Stimulated activated CD4-positive, alpha-beta T cell treated with anti-CD3 and anti-CD28 coated beads, Interleukin-15, amount 100 ng/mL, for 1 hour (primary cell): ENCODE data around the gene JARID2.
"Not testable (repeated sequence)": the region's sequence is repeated elsewhere in the genome, so short reads cannot be mapped to it uniquely, and the experiment has no call there.

Source experiments
- DNase-seq, 2 donors: peaks; one replicate each; pipeline ENCODE4 v3.0.0-alpha.2; 2020; ENCODE audit warnings: low read depth in 1 of 2, low spot score in 1 of 2

The JARID2 gene

DNA sequence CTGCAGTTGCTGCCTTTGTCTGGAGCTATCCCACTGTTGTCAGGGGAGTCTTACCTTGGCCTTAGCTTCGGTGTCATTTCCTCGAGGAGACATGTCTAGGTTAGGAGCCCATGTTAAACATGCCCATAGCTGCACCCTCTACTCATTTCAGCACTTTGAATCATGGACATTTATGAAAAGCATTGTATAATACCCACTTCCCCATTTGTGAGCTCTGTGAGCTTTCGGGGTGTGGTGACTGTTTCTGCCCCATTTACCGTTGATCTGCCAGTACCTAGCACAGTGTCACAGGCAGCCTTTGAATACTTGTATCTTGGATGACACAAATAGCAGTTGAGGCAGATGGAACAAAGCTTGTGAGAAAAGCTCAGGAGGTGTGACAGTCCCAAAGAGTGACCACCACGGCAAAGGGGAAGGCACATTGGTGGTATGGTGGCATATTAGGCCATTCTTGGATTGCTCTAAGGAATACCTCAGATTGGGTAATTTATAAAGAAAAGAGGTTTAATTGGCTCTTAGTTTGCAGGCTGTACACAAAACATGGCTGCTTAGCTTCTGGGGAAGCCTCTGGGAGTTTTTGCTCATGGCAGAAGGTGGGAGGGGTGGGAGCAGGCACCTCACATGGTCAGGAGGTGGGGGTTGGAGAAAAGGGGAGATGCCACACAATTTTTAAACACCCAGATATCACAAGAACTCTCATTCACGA, 42.0 kb downstream of the JARID2 start:
- no peak for DNase-seq

DNA sequence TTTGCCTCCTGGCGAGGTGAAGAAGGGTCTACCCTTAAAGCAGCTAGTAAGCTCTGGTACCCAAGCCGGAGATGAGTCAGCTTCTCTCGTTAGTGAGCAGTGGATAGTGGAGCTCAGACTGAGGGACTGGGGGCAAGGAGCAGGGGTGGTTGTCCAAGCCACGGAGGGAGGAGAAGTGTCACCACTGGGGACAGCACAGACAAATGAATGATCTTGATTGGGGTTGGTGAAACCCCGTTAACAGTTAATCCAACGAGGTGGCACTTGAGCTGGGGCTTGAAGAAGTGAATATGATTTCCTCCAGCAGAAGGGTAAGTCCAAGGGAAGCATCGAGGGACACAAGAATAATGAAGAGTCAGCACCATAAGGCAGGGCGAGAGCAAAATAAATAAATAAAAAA, 43.0 kb downstream of the JARID2 start:
- DNase-seq, result no peak

DNA sequence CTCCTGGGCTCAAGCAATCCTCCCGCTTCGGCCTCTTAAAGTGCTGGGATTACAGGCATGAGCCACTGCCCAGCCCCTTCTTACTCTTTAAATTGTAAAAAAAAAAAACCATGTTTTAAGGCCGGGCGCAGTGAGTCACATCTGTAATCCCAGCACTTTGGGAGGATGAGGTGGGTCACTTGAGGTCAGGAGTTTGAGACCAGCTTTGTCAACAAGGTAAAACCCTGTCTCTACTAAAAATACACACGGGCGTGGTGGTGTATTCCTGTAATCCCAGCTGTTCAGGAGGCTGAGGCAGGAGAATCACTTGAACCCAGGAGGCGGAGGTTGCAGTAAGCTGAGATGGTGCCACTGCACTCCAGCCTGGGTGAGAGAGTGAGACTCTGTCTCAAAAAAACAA, 43.6 kb downstream of the JARID2 start:
- not testable (repeated sequence) for DNase-seq

DNA sequence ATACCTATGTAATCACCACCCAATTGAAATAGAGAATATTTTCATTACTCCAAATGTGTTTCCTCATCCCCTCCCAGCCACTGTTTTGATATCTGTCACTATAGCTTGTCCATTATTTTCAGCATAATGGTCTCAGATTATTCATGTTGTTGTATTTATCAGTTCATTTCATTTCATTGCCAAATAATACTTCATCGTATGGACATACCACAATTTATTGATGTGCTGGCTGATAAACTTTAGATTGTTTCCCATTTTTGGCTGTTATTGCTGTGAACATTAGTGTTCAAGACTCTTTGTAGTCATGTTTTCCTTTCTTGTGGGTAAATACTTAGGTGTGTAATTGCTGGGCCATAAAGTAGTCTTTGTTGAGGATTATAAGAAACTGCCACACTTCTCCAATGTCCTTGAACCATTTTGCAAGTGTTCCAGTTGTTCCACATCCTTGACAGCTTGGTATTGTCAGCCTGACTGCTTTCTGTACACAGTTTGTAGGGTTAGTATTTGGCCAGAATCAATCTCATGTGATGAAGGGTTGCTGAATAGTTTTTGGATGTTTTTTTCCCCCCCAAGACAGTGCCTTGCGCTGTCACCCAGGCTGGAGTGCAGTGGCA, 44.3 kb downstream of the JARID2 start:
- DNase-seq, result no peak

DNA sequence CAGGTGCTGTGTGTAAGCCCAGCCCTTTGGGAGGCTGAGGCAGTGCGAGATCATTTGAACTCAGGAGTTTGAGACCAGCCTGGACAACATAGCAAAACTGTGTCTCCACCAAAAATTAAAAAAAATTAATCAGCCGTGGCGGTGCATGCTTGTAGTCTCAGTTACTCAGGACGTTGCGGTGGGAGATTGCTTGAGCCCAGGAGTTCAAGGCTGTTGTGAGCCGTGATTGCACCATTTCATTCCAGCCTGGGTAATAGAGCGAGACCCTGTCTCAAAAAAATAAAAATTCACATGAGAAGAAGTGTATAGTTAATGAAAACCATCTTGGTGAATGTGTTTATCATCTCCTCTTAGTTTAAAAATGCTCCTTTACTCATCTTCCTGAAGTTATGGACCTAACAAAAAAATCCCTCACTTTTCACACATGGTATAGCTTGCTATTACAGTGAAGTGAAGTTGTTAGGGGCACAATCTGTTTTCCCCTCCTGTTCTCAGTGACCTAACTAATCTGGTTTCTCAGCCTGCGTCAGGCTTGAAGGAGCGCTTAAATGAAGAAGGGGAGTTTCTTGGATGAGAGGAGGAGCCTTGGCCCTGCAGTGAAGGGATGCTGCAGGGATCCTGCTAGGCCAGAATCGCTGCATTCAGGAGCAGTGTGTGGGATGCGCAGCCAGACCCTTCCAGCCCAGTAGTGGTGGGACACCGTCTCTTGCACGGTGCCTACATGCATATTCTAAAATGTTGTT, 45.3 kb downstream of the JARID2 start:
- no peak for DNase-seq

DNA sequence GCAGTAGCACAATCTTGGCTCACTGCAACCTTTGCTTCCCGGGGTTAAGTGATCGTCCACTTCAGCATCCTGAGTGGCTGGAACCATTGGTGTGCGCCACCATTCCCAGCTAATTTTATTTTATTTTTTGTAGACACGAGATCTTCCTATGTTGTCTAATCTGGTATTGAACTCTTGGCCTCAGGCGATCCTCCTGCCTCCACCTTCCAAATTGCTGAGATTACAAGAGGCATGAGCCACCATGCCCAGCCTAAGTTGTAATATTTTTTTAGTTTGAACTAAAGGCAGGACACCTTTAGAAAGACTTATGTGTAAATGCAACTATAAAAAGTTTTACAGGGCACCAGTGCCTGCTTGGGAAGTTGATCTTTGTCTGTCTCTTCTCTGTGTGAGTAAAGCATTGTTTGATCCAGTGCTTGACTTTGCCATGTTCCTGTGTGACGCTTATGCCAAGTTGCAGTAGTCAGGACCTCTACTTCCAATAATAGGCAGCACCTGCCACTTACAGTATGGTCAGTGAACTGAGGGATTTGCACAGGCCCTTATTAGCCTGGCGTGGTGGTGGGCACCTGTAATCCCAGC, 46.9 kb downstream of the JARID2 start:
- DNase-seq, result no peak

DNA sequence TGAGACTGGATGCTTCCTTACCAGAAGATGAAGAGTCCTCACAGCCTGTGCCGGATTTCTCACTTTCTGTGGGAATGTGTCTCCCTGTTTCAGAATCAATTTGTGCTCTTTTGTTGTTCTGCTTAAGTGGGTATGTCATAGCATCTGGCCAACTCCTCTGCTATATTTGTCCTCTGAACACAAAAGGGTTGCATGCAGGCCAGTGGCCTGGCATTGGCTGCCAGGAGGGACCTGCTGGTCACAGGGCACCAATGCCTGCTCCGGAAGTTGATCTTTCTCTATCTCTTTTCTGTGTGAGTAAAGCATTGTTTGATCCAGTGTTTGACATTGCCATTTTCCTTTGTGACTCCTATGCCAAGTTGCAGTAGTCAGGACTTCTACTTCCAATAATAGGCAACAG, 47.8 kb downstream of the JARID2 start:
- DNase-seq, result no peak

DNA sequence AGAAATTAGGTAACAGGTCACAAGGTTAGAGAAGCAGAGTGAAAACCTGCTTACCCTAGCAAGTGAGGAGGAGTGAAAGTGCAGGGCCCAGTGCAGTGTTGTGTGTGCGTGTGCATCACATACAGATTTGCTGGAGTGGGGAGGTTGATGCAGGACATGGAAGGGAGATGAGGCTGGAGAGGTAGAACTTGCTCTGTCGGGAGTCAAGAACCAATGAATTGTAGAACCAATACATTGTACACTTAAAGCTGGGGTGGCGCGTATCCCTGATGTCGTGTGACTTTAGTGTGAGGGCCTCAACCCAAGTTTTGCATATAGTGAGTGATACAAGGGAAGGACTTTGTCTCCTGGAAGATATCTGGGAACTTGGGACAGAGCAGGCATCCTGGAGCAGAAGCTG, 48.6 kb downstream of the JARID2 start:
- no peak for DNase-seq

DNA sequence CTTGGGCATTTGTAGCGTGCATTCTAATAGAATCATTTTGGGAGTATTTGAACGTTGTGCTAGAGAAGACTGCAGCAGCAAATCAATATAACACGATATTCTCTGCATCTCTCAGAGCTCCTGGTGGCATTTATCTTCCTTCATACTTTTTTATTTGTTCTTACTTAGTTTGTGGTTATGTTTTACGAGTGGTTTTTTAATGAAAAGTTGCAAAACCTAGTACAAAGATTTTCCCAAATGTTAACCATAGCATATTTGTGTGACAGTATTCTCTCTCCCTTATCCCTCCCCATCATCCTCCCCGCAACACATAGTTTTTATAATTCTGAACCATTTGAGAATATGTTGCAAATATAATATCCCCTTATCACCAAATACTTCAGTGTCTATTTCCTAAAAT, 50.4 kb downstream of the JARID2 start:
- no peak for DNase-seq

DNA sequence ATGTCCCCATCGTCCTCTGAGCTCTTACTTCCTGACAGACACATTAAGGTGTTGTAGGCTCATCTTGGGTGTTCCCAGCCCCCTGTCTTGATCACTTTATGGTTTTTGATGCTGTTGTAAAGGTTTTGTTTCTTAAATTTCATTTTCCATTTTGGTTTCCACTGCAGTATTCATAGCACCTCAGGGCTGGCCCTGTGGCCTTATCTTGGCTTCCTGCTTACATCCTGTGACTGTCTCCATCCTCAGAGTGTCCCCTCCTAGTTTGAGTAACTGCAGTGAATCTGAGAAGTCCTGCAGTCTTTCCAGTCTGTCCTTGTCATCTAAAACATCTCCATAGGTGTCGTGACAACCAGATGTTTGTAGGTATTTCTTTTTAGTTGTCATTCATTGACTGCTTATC, 50.9 kb downstream of the JARID2 start:
- no peak for DNase-seq

DNA sequence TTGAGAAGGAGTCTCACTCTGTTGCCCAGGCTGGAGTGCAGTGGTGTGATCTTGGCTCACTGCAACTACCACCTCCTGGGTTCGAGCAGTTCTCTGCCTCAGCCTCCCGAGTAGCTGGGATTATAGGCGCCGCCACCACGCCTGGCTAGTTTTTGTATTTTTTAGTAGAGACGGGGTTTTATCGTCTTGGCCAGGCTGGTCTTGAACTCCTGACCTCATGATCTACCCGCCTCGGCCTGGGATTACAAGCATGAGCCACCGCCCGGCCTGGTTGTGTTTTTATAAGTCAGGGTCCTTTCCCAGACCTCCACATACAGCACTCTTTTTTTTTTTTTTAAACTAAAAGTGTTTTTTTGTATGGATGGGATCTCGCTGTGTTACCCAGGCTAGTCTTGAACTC, 51.3 kb downstream of the JARID2 start:
- not testable (repeated sequence) for DNase-seq

DNA sequence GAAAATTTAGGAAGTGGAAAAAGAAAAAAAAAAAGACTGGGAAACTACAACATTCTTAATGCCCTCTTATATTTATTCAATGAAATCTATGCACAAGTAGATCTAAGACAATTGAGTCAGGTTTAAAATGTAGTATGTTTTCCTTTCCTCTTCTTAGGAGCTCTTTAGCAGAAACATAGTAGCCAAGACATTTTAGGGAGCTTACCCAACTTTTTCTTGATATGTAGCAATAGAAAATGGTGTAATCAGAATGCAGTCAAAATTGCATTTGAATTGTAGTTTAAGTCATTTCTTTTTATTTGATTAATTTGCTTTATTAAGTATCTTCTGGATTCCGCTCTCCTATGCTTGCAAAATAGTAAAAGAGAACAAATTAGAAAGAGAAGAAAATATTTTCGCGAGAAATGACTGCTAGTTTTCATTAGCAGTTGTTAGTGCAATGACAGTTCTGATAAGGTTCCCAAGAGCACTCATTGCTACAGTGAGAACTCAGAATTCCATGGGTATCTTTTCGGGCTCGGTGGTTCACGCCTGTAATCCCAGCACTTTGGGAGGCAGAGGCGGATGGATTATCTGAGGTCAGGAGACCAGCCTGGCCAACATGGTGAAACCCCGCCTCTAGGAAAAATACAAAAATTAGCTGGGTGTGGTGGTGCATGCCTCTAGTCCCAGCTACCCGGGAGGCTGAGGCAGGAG, 52.2 kb downstream of the JARID2 start:
- no peak for DNase-seq

DNA sequence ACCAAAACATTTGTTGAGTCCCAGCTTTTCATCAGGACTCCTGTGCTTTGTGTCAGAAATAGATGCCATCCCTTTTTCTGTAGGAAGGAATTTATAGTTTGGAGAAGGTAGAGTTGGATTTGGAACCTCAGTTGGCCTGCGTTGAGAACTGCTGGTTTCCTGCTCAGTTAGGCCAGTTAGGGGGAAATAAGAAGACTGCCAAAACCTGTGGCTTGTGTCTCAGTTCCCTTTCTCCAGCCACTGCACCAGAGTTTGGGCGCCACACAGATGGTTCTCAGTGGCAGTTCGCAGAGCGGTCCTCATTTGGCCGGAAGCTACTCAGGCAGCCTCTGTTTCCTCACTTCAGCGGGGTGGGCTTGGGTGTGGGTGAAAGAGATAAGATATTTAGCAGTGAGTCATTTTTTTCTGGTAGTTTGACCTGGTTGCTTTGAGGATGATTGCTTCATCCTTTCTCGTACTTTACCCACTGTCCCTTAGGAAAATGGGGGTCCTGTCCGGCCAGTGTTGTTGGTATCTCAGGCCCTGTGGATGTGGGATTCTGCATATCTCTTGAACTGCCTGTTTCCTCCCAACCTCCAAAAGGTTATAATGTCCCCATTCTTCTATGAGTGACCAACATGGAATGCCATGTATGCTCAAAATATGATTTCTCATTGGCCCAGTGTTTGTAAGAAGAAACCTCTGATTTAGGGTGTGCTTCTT, 53.7 kb downstream of the JARID2 start:
- DNase-seq, result no peak

DNA sequence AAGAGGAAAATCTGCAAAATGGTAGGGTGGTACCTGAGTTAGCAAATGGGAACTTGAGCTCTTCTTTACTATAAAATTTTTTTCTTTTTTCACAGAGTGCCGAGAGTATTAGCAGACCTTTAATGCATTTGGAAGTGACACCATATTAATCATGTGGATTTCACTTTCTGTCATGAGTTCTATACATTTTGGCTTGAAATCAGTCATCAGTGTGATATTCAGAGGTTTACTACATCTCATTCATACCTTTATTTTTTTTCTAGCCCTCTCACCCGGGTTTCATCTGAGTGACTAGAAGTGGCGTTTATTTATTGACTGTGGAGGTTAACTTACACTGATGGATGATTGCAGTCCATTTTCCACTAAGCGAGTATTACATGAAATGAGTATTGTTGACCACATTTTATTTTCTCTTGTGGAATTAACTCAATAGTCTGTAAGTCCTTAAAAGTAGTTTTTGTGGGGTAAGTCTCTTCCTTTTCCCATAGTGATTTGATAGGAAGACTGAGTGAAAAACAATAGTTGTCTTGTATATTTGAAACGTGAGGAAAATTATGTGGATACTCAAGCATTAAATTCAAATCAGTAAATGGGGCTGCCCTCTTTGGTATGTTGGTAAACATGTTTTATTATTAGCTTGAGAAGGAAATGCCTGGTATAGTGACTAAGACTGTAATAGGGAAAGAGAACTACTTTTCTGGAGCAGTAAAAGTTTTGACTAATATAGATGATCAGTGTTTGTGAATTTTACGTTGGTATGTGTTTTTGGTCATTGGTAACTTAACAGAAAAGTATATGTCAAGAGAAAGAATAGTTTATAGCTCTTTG, 55.5 kb downstream of the JARID2 start:
- no peak for DNase-seq

DNA sequence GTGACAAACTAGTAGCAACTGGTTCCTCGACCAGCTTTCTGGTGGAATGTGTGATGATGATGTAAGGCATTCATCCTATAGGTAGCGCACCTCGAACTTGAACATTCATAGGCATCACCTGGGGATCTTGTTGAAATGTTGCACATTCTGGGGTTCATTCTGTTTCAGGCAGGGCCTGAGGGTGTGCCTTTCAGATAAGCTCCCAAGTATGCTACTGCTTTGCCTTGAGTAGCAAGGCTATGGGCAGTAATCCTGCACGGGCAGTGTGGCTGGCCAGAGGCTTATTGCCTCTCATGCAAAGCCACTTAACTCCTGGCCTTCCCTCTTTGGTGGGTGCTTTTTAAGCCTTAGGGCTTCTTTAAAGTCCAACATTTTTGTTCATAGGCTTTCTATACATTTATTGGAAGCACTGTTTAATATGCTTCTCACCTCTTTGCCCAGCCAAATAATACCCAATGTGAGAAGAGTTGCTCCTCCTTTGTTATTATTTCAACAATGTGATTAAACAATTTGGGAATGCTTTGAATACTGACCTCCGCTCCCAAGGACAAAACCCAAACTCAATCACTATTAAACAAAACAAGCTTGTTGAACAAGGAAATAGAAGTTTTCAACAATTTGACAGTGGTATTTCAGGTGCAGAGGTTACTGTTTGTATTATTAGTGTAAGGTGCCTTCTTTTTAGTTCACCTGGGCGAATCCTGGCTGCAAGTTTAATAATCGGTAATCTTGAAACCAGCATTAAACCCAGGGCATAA, 57.5 kb downstream of the JARID2 start:
- no peak for DNase-seq

DNA sequence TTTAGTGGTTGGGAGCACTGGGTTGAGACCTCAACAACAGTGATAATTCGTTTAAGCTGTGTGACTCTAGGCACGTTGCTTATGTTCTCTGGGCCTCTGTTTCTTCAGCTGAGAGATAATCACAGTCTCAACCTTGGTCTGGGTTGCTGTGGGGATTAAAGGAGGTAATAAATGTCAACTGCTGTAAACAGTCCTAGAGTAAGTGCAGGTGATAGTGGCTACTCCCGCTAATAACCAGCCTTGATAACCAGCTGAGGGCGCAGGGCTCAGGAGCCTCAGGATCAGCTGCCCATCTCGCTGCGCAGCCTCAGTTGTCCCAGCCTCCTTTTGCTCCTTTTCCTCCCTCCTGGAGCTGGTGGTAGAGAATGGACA, 58.0 kb downstream of the JARID2 start:
- no peak for DNase-seq

DNA sequence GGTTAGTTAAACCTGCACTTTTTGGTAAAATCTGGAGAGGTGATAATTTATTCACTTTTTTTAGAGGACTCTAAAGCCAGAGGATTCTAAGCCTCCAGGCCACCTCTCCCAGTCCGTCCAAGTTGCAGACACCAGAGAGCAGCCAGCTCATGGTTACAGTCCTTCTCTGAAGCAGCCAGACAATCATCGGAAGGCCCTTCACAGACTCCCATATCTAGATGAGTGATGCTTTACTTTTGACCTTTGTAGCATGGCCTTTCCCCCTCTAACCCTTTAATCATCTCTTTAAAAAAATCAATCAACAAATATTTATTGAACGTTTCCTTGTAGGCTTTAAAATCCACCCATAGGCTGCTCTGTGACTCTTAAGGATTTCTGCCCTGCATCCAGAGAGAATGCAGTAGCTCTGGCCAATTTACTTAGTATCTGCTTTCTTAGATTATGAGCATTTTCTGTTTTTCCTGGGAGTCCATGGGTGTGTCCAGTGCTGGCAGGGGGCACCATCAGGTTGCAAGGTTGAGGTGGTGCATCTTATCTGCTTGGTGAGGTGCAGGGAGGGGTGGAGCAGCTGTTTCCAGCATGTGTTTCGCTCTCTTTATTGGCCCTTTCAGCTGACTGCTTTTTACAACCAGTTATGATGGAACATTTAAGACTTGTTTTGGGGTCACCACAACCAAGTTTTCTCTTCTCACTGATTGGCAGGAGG, 58.6 kb downstream of the JARID2 start:
- no peak for DNase-seq

DNA sequence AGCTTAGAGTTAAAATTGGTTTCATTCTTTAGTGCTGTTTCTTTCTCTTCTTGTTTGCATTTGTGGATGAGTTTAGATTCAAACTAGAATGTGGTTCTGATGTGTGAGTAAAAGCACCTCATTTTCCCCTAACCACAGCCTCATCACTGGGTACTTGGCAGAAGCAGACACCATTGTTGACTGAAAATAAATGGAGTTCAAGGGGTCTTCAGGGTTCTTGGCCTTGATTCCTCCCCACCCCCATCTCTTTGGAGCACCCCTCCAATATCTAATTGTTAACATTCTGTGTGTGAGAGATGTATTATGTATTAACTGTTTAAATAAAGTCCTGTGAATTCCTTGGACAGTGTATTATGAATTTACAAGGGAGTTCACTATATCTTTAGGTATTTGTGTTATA, 59.6 kb downstream of the JARID2 start:
- no peak for DNase-seq

DNA sequence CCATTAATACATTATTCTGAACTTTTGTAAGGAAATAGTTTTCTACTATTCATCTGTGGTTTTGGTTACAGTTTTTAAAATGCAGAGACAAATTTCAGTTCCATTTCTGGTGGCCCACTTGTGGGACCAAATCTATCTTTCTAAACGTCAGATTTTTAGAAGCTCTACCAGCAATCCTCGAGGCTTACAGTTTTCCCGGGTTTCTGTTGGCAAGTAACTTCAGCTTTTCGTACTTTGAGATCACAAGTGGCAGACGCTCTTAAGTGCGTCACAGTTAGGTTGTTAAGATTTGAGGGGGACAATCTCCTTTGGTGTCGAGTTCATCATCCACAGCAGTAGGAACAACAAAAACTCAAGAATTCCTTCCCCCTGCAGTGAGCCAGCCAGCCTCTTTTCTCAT, 60.0 kb downstream of the JARID2 start:
- DNase-seq, result no peak
